K562 (cell line): Measurements from ENCODE around the gene SLC6A4. TPM values are rescaled to one million over a fixed set of nuclear protein-coding genes. Genes with fewer than 3 reads are reported as not detected.
"Not testable (repeated sequence)": the region's sequence is repeated elsewhere in the genome, so short reads cannot be mapped to it uniquely, and the experiment has no call there.

Experiments
- ATAC-seq: fragments of 200-7000 bp; cut with Tn5 transposase; 3 replicates; pipeline ENCODE4 v1.9.1; 2020; ENCODE audit warnings: moderate library complexity
- BruUV-seq: library from RNA; stranded (reverse); fragments of 400-500 nt; replicated peaks from 2 replicates; lab custom pipeline; 2021; lab: Mats Ljungman, UMichigan
- CTCF ChIA-PET: fragments of 300-600 bp; formaldehyde crosslinking; extraction: SDS; loops from one replicate; lab custom pipeline; 2021; ENCODE audit warnings: low intra/inter-chr PET ratio; lab: Yijun Ruan, JAX
- POLR2A ChIA-PET: fragments of 300-600, 350-650 bp; sonication (Branson Sonifier 250); formaldehyde crosslinking; extraction: SDS; loops from one replicate; lab custom pipeline; 2021; ENCODE audit warnings: antibody characterized with exemption, inconsistent platforms; lab: Yijun Ruan, JAX
- DNase-seq, 4 experiments: peaks; one replicate each; pipeline versions ENCODE4 v3.0.0 to v3.0.0-alpha.2; 2011 to 2018; ENCODE audit warnings: low spot score in 3 of 4, mixed read lengths in 3 of 4; ENCODE audit errors: extremely low read depth in 1 of 4
- FAIRE-seq: peaks from 2 replicates; lab custom pipeline; 2011; peaks lifted over from hg19 to GRCh38; lab: Jason Lieb, UNC
- H2AFZ ChIP-seq: 2 replicates; pipeline ENCODE4 v1.6.0; 2011; ENCODE audit warnings: low read depth, low read length, control low read depth, inconsistent platforms
- H3K27ac ChIP-seq: fragments of 200-600 bp; 3 replicates; pipeline ENCODE4 v1.8.0; 2011; ENCODE audit warnings: low read depth, mild to moderate bottlenecking, control low read depth, inconsistent platforms, low read length, moderate library complexity, mixed read lengths; ENCODE audit errors: extremely low read depth
- H3K27me3 ChIP-seq, 2 experiments: fragments of 300-600 bp in 1 of 2; 2 replicates in 1 of 2; 3 replicates in 1 of 2; pipeline versions ENCODE4 v1.6.0 to v1.8.0; 2011; ENCODE audit warnings: inconsistent platforms in 2 of 2, low read length in 2 of 2, mild to moderate bottlenecking in 1 of 2, mixed read lengths in 1 of 2, moderate library complexity in 1 of 2; ENCODE audit not compliant: control insufficient read depth in 2 of 2, insufficient read depth in 2 of 2
- H3K36me3 ChIP-seq: fragments of 300-600 bp; 3 replicates; pipeline ENCODE4 v1.8.0; 2011; ENCODE audit warnings: mild to moderate bottlenecking, low read length, inconsistent platforms; ENCODE audit not compliant: control insufficient read depth, insufficient read depth
- H3K4me1 ChIP-seq, 2 experiments: fragments of 200-600 bp in 1 of 2; replicated peaks in 1 of 2; 2 replicates in 1 of 2; 3 replicates in 1 of 2; pipeline versions ENCODE4 v1.5.1 to v1.8.0; 2011; ENCODE audit warnings: inconsistent platforms in 2 of 2, low read length in 2 of 2, mild to moderate bottlenecking in 1 of 2, mixed read lengths in 1 of 2, moderate library complexity in 1 of 2; ENCODE audit not compliant: control insufficient read depth in 2 of 2, insufficient read depth in 2 of 2
- H3K4me2 ChIP-seq: 2 replicates; pipeline ENCODE4 v1.6.1; 2011; ENCODE audit warnings: low read length, control low read depth, inconsistent platforms, mixed read lengths; ENCODE audit not compliant: insufficient read depth
- H3K4me3 ChIP-seq: fragments of 200-600 bp; sonication (generic), shearing (Covaris generic); 2 replicates; pipeline ENCODE4 v1.5.1; 2016; ENCODE audit warnings: control low read depth, inconsistent platforms
- H3K79me2 ChIP-seq: fragments of 200-600 bp; 3 replicates; pipeline ENCODE4 v1.8.0; 2011; ENCODE audit warnings: low read length, inconsistent platforms; ENCODE audit not compliant: control insufficient read depth, insufficient read depth
- H3K9ac ChIP-seq, 2 experiments: 2 replicates each; pipeline versions ENCODE4 v1.6.0 to v1.6.1; 2011; ENCODE audit warnings: low read depth in 2 of 2, low read length in 2 of 2, control low read depth in 1 of 2, inconsistent platforms in 1 of 2, mild to moderate bottlenecking in 1 of 2, mixed read lengths in 1 of 2; ENCODE audit not compliant: insufficient read depth in 1 of 2
- H3K9me1 ChIP-seq: one replicate; pipeline ENCODE4 v1.6.0; 2011; ENCODE audit warnings: inconsistent platforms, mild to moderate bottlenecking, low read length, moderate library complexity; ENCODE audit not compliant: control insufficient read depth, insufficient read depth
- H3K9me3 ChIP-seq: replicated peaks from 2 replicates; pipeline ENCODE4 v1.5.1; 2011; ENCODE audit warnings: low read depth, low read length, inconsistent platforms; ENCODE audit not compliant: control insufficient read depth, insufficient read depth
- H4K20me1 ChIP-seq: replicated peaks from 2 replicates; pipeline ENCODE4 v1.6.1; 2011; ENCODE audit warnings: low read length, inconsistent platforms, mixed read lengths; ENCODE audit not compliant: control insufficient read depth, insufficient read depth
- ARID1B ChIP-seq: fragments of 450-650 bp; IDR thresholded peaks from 2 replicates; pipeline ENCODE4 v1.6.1; 2016; ENCODE audit warnings: antibody characterized with exemption, mild to moderate bottlenecking, inconsistent platforms
- FOXK2 ChIP-seq, 2 experiments: fragments of 450-650 bp; IDR thresholded peaks in 1 of 2; conservative IDR thresholded peaks in 1 of 2; 2 replicates each; pipeline ENCODE4 v1.6.1; 2016; ENCODE audit warnings: low read depth in 2 of 2, mild to moderate bottlenecking in 1 of 2
- GABPA ChIP-seq: fragments of 200-800 bp; sonication (Bioruptor generic); conservative IDR thresholded peaks from 2 replicates; pipeline ENCODE4 v1.6.1; 2016; ENCODE audit warnings: low read depth, missing genetic modification characterization, missing compliant biosample characterization
- L3MBTL2 ChIP-seq: fragments of 450-650 bp; IDR thresholded peaks from 2 replicates; pipeline ENCODE4 v1.6.1; 2016; ENCODE audit warnings: mild to moderate bottlenecking, moderate library complexity
- RCOR1 ChIP-seq, 2 experiments: IDR thresholded peaks; 2 replicates each; pipeline ENCODE4 v1.6.1; 2012; ENCODE audit warnings: low read depth in 2 of 2, low read length in 2 of 2, borderline replicate concordance in 1 of 2, improper control_type of control experiment in 1 of 2
- TFAP4 ChIP-seq: sonication (generic); formaldehyde crosslinking; IDR thresholded peaks from 2 replicates; pipeline ENCODE4 v1.8.0; 2022; ENCODE audit warnings: missing genetic modification reagents, mild to moderate bottlenecking, moderate library complexity, borderline replicate concordance
- ZNF75A ChIP-seq: fragments of 450-650 bp; formaldehyde crosslinking; IDR thresholded peaks from 2 replicates; pipeline ENCODE4 v1.4.0; 2020; ENCODE audit warnings: mild to moderate bottlenecking
- WGBS: fragments of 100-300 bp; shearing (Covaris generic); methylation state at CpG from one replicate; pipeline ENCODE4 v1.1.6; 2016; ENCODE audit warnings: low coverage, mixed read lengths; ENCODE audit not compliant: insufficient coverage; ENCODE audit errors: missing lambda C conversion rate; 5-methylcytosine and 5-hydroxymethylcytosine counted together
- in situ Hi-C: fragments of 300-500 bp; cut with MboI; formaldehyde crosslinking; loops from 4 replicates; pipeline ENCODE4 v1.15.0; 2018; ENCODE audit warnings: inconsistent platforms, mixed read lengths
- intact Hi-C: fragments of 100-400 bp; cut with micrococcal nuclease; formaldehyde crosslinking; loops from 2 replicates; pipeline ENCODE4 v1.14.2; 2022
- polyA plus RNA-seq, 8 experiments: library from polyadenylated mRNA; depleted of rRNA in 4 of 8; stranded (reverse) in 5 of 8; unstranded in 3 of 8; fragments of >200 nt; fragmentation: Nextera tagmentation in 2 of 8; fragmentation: Illumina TruSeq in 1 of 8; extraction: Ambion mirVana in 2 of 8; extraction: Trizol in 1 of 8; gene quantifications; 2 replicates each; pipeline versions ENCODE4 v1.2.1 to v1.2.3, GENCODE V29; 2011 to 2014; ENCODE audit warnings: inconsistent platforms in 1 of 8, missing spikeins in 1 of 8
- total RNA-seq, 7 experiments: library from RNA; depleted of rRNA in 6 of 7; stranded (reverse); fragments of >200 nt in 6 of 7; fragmentation: Illumina TruSeq in 2 of 7; extraction: Trizol in 2 of 7; gene quantifications; 2 replicates each; pipeline versions ENCODE4 v1.2.1 to v1.2.3, GENCODE V29; 2011 to 2021; ENCODE audit warnings: low replicate concordance in 1 of 7

Gene SLC6A4
- total and polyA plus RNA-seq, 9 of the 15 experiments (the other 6 are each of a cell fraction or from before 2014, with no cell fraction given) = 0.05 to 0.09 (median 0.07) TPM; not detected in 6

GRCh38 chr17:30203471-30203981 is 32.0 kb downstream of the SLC6A4 start (continued):
- TF ChIP-seq GABPA (tag) = 0 out of 2 replicates have a peak, but pooled peaks have one; percentile 23
- no peak for TF ChIP-seq ZNF75A
- TF ChIP-seq RCOR1 (IDR thresholded peaks at IDR 0.05; ENCODE audit: borderline replicate concordance in 1 of 2, low read depth in 2 of 2, low read length in 2 of 2) = peak in 1 of 2 experiments; percentile 8; a peak in 1 of 4 replicates
- peak; percentile 36; the same call in 1 of the 2 replicates for TF ChIP-seq ARID1B
- peak; percentile 41; the same call in 1 of the 2 replicates for TF ChIP-seq L3MBTL2
- TF ChIP-seq FOXK2 (conservative IDR thresholded peaks at IDR 0.05 in 1 of 2, IDR thresholded peaks at IDR 0.05 in 1 of 2; ENCODE audit: low read depth in 2 of 2) = 0 out of 4 replicates have a peak, but pooled peaks of 1 of the 2 experiments have one; percentile 64
- TF ChIP-seq TFAP4 (CRISPR knock-in tag) = no peak
- TF ChIP-seq, all 486 proteins: peak for 12

- H3K4me1 ChIP-seq, in situ Hi-C loops, ATAC-seq, H3K9ac ChIP-seq, H4K20me1 ChIP-seq, CTCF ChIA-PET, H2AFZ ChIP-seq, H3K9me3 ChIP-seq, DNase-seq, BruUV-seq, H3K79me2 ChIP-seq, H3K9me1 ChIP-seq, H3K36me3 ChIP-seq, H3K27me3 ChIP-seq, H3K27ac ChIP-seq, H3K4me2 ChIP-seq, H3K4me3 ChIP-seq, FAIRE-seq: not testable (repeated sequence)
- intact Hi-C loops = loop anchor here (10.0 kb wide), 1 partner anchor 96 kb away; no protein-coding TSS in a partner anchor
- 51% methylated on average over 7 of the region's 9 CpGs for WGBS
- POLR2A ChIA-PET = interaction anchor here (0.7 to 1.7 kb wide), 3 partner anchors 8 to 37 kb away, joined by 3 to 11 read pairs (median 4); no protein-coding TSS in a partner anchor
Measured at GRCh38 chr17:30200656-30201055, 34.8 kb downstream of the SLC6A4 start.
